ENCODE measurements around the gene OR10A4.

DNA sequence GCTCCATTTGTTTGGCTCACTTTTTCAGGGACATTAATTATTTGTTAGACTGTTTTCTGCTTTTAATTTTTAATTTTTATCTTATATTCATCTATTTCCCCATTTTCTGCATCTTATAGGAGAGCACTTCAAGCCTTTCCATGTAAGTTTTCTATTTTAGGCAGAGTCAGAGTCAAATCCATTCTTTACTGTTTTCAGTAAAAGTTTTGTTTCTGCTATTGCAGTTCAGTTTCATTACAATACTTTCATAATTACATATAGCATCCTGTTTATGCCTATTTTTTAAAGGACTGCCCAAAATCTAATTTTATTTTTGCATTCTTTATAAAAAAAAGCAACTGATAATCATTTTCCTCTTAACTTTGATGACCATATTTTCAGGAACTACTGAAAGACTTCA lies 34.7 kb upstream of the OR10A4 start:
- TF ChIP-seq ZNF224 (CRISPR knock-in tag; IDR thresholded peaks at IDR 0.05), result no peak
- no peak for TF ChIP-seq PHF8 (CRISPR knock-in tag; IDR thresholded peaks at IDR 0.05)
- no peak for TF ChIP-seq CTCF (CRISPR knock-in tag; IDR thresholded peaks at IDR 0.05)
- TF ChIP-seq ZNF296 (CRISPR knock-in tag; conservative IDR thresholded peaks at IDR 0.05), result no peak
- TF ChIP-seq PTBP1 (IDR thresholded peaks at IDR 0.05; ENCODE audit: low read depth, low read length, poor library complexity, severe bottlenecking), result no peak
- TF ChIP-seq ZFP1 (CRISPR knock-in tag; IDR thresholded peaks at IDR 0.05), result no peak
- TF ChIP-seq ZNF543 (CRISPR knock-in tag; IDR thresholded peaks at IDR 0.05), result no peak
- TF ChIP-seq ZNF589 (CRISPR knock-in tag; conservative IDR thresholded peaks at IDR 0.05), result no peak
- no peak for TF ChIP-seq EP300 (IDR thresholded peaks at IDR 0.05; ENCODE audit: low read depth in 2 of 2, low read length in 2 of 2)
- no peak for TF ChIP-seq EP300 (CRISPR knock-in tag; IDR thresholded peaks at IDR 0.05; ENCODE audit: borderline replicate concordance)
- TF ChIP-seq, protein P1, sequence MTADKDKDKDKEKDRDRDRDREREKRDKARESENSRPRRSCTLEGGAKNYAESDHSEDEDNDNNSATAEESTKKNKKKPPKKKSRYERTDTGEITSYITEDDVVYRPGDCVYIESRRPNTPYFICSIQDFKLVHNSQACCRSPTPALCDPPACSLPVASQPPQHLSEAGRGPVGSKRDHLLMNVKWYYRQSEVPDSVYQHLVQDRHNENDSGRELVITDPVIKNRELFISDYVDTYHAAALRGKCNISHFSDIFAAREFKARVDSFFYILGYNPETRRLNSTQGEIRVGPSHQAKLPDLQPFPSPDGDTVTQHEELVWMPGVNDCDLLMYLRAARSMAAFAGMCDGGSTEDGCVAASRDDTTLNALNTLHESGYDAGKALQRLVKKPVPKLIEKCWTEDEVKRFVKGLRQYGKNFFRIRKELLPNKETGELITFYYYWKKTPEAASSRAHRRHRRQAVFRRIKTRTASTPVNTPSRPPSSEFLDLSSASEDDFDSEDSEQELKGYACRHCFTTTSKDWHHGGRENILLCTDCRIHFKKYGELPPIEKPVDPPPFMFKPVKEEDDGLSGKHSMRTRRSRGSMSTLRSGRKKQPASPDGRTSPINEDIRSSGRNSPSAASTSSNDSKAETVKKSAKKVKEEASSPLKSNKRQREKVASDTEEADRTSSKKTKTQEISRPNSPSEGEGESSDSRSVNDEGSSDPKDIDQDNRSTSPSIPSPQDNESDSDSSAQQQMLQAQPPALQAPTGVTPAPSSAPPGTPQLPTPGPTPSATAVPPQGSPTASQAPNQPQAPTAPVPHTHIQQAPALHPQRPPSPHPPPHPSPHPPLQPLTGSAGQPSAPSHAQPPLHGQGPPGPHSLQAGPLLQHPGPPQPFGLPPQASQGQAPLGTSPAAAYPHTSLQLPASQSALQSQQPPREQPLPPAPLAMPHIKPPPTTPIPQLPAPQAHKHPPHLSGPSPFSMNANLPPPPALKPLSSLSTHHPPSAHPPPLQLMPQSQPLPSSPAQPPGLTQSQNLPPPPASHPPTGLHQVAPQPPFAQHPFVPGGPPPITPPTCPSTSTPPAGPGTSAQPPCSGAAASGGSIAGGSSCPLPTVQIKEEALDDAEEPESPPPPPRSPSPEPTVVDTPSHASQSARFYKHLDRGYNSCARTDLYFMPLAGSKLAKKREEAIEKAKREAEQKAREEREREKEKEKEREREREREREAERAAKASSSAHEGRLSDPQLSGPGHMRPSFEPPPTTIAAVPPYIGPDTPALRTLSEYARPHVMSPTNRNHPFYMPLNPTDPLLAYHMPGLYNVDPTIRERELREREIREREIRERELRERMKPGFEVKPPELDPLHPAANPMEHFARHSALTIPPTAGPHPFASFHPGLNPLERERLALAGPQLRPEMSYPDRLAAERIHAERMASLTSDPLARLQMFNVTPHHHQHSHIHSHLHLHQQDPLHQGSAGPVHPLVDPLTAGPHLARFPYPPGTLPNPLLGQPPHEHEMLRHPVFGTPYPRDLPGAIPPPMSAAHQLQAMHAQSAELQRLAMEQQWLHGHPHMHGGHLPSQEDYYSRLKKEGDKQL (CRISPR knock-in tag; IDR thresholded peaks at IDR 0.05; ENCODE audit: low read depth), result no peak

Data from HepG2 (cell line).